ENCODE measurements around the gene KLC3.
"Not testable (repeated sequence)": the region's sequence is repeated elsewhere in the genome, so short reads cannot be mapped to it uniquely, and the experiment has no call there.

Gene KLC3

GRCh38 chr19:45305007-45305406, 35.5 kb upstream of the KLC3 start:
- DNase-seq (ENCODE audit: low read depth, low spot score), result no peak
- ChIA-PET CTCF (no interaction called here), POLR2A (interaction anchor here (0.9 kb wide), 1 partner anchor 266 kb away, joined by 3 read pairs; the partner anchor contains the start of gene CLASRP)
- no peak for TF ChIP-seq CTCF (IDR thresholded peaks at IDR 0.05; ENCODE audit: insufficient read depth, low read length, missing control alignments)
- no peak overlapping the region for H3K4me3 ChIP-seq (ENCODE audit: low read depth, low read length)

GRCh38 chr19:45305421-45305820, 35.1 kb upstream of the KLC3 start:
- ChIA-PET CTCF (interaction anchor here (1.8 kb wide), 1 partner anchor 33 kb away, joined by 7 read pairs; no protein-coding TSS in a partner anchor), POLR2A (interaction anchor here (0.8 to 0.9 kb wide), 2 partner anchors 21 to 267 kb away, joined by 3 to 4 read pairs; partner anchors contain the start of gene CLASRP)
- no peak for DNase-seq (ENCODE audit: low read depth, low spot score)
- H3K4me3 ChIP-seq (ENCODE audit: low read depth, low read length), result no peak overlapping the region
- TF ChIP-seq CTCF (IDR thresholded peaks at IDR 0.05; ENCODE audit: insufficient read depth, low read length, missing control alignments), result no peak

- ChIA-PET CTCF (interaction anchor here (1.8 kb wide), 1 partner anchor 32 kb away, joined by 7 read pairs; no protein-coding TSS in a partner anchor), POLR2A (interaction anchor here (0.8 to 1.3 kb wide), 2 partner anchors 20 to 23 kb away, joined by 3 to 4 read pairs; no protein-coding TSS in a partner anchor)
- no peak overlapping the region for H3K4me3 ChIP-seq (ENCODE audit: low read depth, low read length)
- TF ChIP-seq CTCF (IDR thresholded peaks at IDR 0.05; ENCODE audit: insufficient read depth, low read length, missing control alignments), result no peak
- DNase-seq (ENCODE audit: low read depth, low spot score), result no peak
These were observed 34.5 kb upstream of the KLC3 start for GRCh38 chr19:45306040-45306439.

- no peak overlapping the region for H3K4me3 ChIP-seq (ENCODE audit: low read depth, low read length)
- POLR2A ChIA-PET, result interaction anchor here (0.6 to 1.3 kb wide), 3 partner anchors 20 to 44 kb away, joined by 3 to 4 read pairs (median 3); no protein-coding TSS in a partner anchor
- DNase-seq (ENCODE audit: low read depth, low spot score), result no peak
- no peak for TF ChIP-seq CTCF (IDR thresholded peaks at IDR 0.05; ENCODE audit: insufficient read depth, low read length, missing control alignments)
- CTCF ChIA-PET, result interaction anchor here (1.8 kb wide), 1 partner anchor 31 kb away, joined by 7 read pairs; no protein-coding TSS in a partner anchor
These were observed 34.0 kb upstream of the KLC3 start for GRCh38 chr19:45306518-45307027.

- POLR2A ChIA-PET, result no interaction called here
- TF ChIP-seq CTCF (IDR thresholded peaks at IDR 0.05; ENCODE audit: insufficient read depth, low read length, missing control alignments), result no peak
- CTCF ChIA-PET, result interaction anchor here (1.8 kb wide), 1 partner anchor 31 kb away, joined by 7 read pairs; no protein-coding TSS in a partner anchor
These were observed 33.2 kb upstream of the KLC3 start for GRCh38 chr19:45307361-45307760.

GRCh38 chr19:45309322-45309721, 31.2 kb upstream of the KLC3 start:
- DNase-seq (ENCODE audit: low read depth, low spot score); CTCF ChIA-PET; H3K4me3 ChIP-seq (ENCODE audit: low read depth, low read length); POLR2A ChIA-PET: not testable (repeated sequence)

More at GRCh38 chr19:45307361-45307760, 33.2 kb upstream of the KLC3 start:
- no peak for DNase-seq (ENCODE audit: low read depth, low spot score)
- no peak overlapping the region for H3K4me3 ChIP-seq (ENCODE audit: low read depth, low read length)

GRCh38 chr19:45311621-45312020, 28.9 kb upstream of the KLC3 start:
- TF ChIP-seq CTCF (IDR thresholded peaks at IDR 0.05; ENCODE audit: insufficient read depth, low read length, missing control alignments), result no peak
- no peak overlapping the region for H3K4me3 ChIP-seq (ENCODE audit: low read depth, low read length)
- DNase-seq (ENCODE audit: low read depth, low spot score), result no peak
- ChIA-PET POLR2A (no interaction called here), CTCF (no interaction called here)

- CTCF ChIA-PET; DNase-seq (ENCODE audit: low read depth, low spot score); H3K4me3 ChIP-seq (ENCODE audit: low read depth, low read length): not testable (repeated sequence)
- POLR2A ChIA-PET, result interaction anchor here (0.6 kb wide), 1 partner anchor 12 kb away, joined by 3 read pairs; no protein-coding TSS in a partner anchor
These were observed 28.3 kb upstream of the KLC3 start for GRCh38 chr19:45312285-45312684.
